ENCODE data around the gene ABTB1. TPM values are rescaled to one million over a fixed set of nuclear protein-coding genes. Genes with fewer than 3 reads are reported as not detected.
A peak's percentile ranks its signal among the peaks of the same experiment; 100 is the strongest.

The ABTB1 gene
- 7.7 and 16.8 TPM in 2 replicates for total RNA-seq (2011; cell fraction: chromatin; rRNA removed; ENCODE audit: low replicate concordance)
- total RNA-seq (2011; cell fraction: nucleolus; rRNA removed) = 13.7 and 16.5 TPM in 2 replicates
- total RNA-seq (2011; cell fraction: nucleoplasm; rRNA removed) = 6.9 and 9.3 TPM in 2 replicates
- 0.68 and 1.0 TPM in 2 replicates for total RNA-seq (2014; rRNA removed)
- total RNA-seq (2014; rRNA removed; fragmentation: Illumina TruSeq; extraction: Trizol) = 0.25 and 0.26 TPM in 2 replicates
- total RNA-seq (2015; rRNA removed; fragmentation: Illumina TruSeq; extraction: Trizol) = 0.29 and 0.30 TPM in 2 replicates
- total RNA-seq (2021) = 1.6 and 1.9 TPM in 2 replicates
- polyA plus RNA-seq (2011; rRNA removed) = 1.2 and 1.7 TPM in 2 replicates
- 1.3 and 2.5 TPM in 2 replicates for polyA plus RNA-seq (2011; cell fraction: cytosol; rRNA removed)
- 14.3 and 22.2 TPM in 2 replicates for polyA plus RNA-seq (2011; cell fraction: nucleus; rRNA removed)
- 1.7 and 6.1 TPM in 2 replicates for polyA plus RNA-seq (2012)
- 0.42 and 1.1 TPM in 2 replicates for polyA plus RNA-seq (2014; fragmentation: Illumina TruSeq; extraction: Trizol)
- under 1 TPM in 1 of 2 experiments, not detected in 1; 0.04 TPM for polyA plus RNA-seq (2014; fragmentation: Nextera tagmentation; extraction: Ambion mirVana)
- polyA plus RNA-seq (2014; rRNA removed) = 1.4 and 2.3 TPM in 2 replicates
- polyA minus RNA-seq (2011; rRNA and poly(A)+ RNA removed) = 0.60 and 0.95 TPM in 2 replicates
- polyA minus RNA-seq (2011; cell fraction: cytosol; rRNA and poly(A)+ RNA removed) = 1.0 and 2.4 TPM in 2 replicates
- polyA minus RNA-seq (2011; cell fraction: nucleus; rRNA and poly(A)+ RNA removed) = 4.1 and 5.9 TPM in 2 replicates
- Bru-seq, nascent RNA = percentile 30 among the genes with signal in this experiment
- BruChase-seq, experiment 1, labeled RNA remaining after a 2-hour chase = percentile 28 among the genes with signal in this experiment
- percentile 21 among the genes with signal in this experiment for BruChase-seq, experiment 2, labeled RNA remaining after a 6-hour chase
- long read RNA-seq, experiment 1, partial matches to known transcripts = 0 of 2 reads
- long read RNA-seq, experiment 1, other reads (novel, unspliced or antisense) = 2 of 2 reads
- long read RNA-seq, experiment 2 = 0 reads
- long read RNA-seq, experiment 3, partial matches to known transcripts = 0 of 1 reads
- long read RNA-seq, experiment 3, other reads (novel, unspliced or antisense) = 0 of 1 reads

DNA sequence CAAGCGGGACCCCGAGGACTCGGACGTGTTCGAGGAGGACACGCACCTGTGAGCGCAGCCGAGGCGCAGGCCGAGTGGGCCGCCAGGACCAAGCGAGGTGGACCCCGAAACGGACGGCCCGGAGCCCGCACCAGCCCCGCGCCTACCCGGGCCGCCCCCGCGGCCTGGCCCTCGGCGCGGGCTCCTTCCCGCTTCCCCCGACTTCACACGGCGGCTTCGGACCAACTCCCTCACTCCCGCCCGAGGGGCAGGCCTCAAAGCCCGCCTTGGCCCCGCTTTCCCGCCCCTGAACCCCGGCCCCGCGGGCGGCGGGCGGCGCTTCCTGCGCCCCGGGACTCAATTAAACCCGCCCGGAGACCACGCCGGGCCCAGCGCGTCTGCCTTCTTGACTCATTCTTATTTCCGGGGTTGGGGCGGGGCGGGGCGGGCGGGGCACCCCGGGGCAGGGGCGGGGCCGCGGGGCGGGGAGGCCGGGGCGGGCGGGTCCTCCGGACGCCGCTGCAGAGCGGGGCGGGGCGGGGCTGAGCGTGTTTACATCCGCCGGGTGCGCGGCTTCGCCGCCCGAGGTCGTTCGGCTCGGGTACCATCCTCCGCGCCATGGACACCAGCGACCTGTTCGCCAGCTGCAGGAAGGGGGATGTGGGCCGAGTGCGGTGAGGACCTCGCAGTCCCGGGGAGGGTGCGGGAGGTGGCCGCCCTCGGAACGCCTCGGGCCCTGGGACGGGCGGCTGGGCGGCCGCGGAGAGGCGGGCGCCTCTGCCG is at the start of gene ABTB1:
ABTB1 (plus strand) TSS at position 524 of the 762 bp plus-strand sequence; CDS start at position 598, 74 bp downstream.
- FAIRE-seq = no peak
- H3K79me2 ChIP-seq (ENCODE audit: control insufficient read depth, insufficient read depth, low read length) = no peaks in the 10 kb centered on the region
- 0% methylated on average over 2 of the region's 102 CpGs for WGBS (ENCODE audit: insufficient coverage, low coverage, missing lambda C conversion rate)
- H4K20me1 ChIP-seq (replicated peaks; ENCODE audit: control insufficient read depth, insufficient read depth, low read length) = 0 out of 2 replicates have a peak, but pooled peaks cover 4% of the 10 kb centered on the region
- H3K9me3 ChIP-seq (replicated peaks; ENCODE audit: control insufficient read depth, insufficient read depth, low read depth, low read length) = no peaks in the 10 kb centered on the region
- ChIA-PET CTCF (ENCODE audit: low intra/inter-chr PET ratio) (no interaction called here), POLR2A (interaction anchor here (0.6 to 1.0 kb wide), 2 partner anchors 11 to 144 kb away, joined by 3 read pairs; no protein-coding TSS in a partner anchor)
- H3K27ac ChIP-seq (ENCODE audit: extremely low read depth, low read depth, low read length) = peak within 1 kb of the TSS; percentile 83
- DNase-seq (ENCODE audit: extremely low read depth in 1 of 4, low spot score in 3 of 4) = peak; percentile 79 to 91 (median 90)
- peak within 1 kb of the TSS; percentile 69 for H3K4me3 ChIP-seq
- ATAC-seq = peak; percentile 91
- H2AFZ ChIP-seq (ENCODE audit: low read depth, low read length) = peak within 1 kb of the TSS; percentile 68; the same call in 1 of the 2 replicates
- H3K4me1 ChIP-seq (replicated peaks in 1 of 2; ENCODE audit: control insufficient read depth in 2 of 2, insufficient read depth in 2 of 2, low read length in 2 of 2) = peaks cover 0 to 39% of the 10 kb centered on the region in 2 experiments; a peak in 2 of 5 replicates
- peaks cover 2% of the 10 kb centered on the region; the same call in 1 of the 3 replicates for H3K36me3 ChIP-seq (ENCODE audit: control insufficient read depth, insufficient read depth, low read length)
- H3K9me1 ChIP-seq (ENCODE audit: control insufficient read depth, insufficient read depth, low read length) = no peaks in the 10 kb centered on the region
- peak within 1 kb of the TSS; percentile 82 to 97 for H3K9ac ChIP-seq (ENCODE audit: insufficient read depth in 1 of 2, low read depth in 2 of 2, low read length in 2 of 2)
- H3K27me3 ChIP-seq (ENCODE audit: control insufficient read depth in 2 of 2, insufficient read depth in 2 of 2, low read length in 2 of 2) = no peaks in the 10 kb centered on the region
- intact Hi-C loops (cut with micrococcal nuclease) (no loop called here), in situ Hi-C loops (cut with MboI) (no loop called here)
- H3K4me2 ChIP-seq (ENCODE audit: insufficient read depth, low read length) = peak within 1 kb of the TSS; percentile 73
- TSS peak; percentile 95 for BruUV-seq (replicated peaks)
- no peak for TF ChIP-seq DPF2 (IDR thresholded peaks at IDR 0.05)
- TF ChIP-seq ARID1B (IDR thresholded peaks at IDR 0.05) = no peak
- peak; percentile 85 for TF ChIP-seq PHF8 (IDR thresholded peaks at IDR 0.05; ENCODE audit: borderline replicate concordance, low read length)
- TF ChIP-seq TAF9B (IDR thresholded peaks at IDR 0.05; ENCODE audit: partially characterized antibody) = no peak
- 0 out of 2 replicates have a peak, but pooled peaks have one; percentile 51 for TF ChIP-seq CXXC5 (CRISPR knock-in tag; IDR thresholded peaks at IDR 0.05)
- TF ChIP-seq KDM5B (IDR thresholded peaks at IDR 0.05; ENCODE audit: insufficient replicate concordance, low read depth, low read length) = peak; percentile 56
- peak; percentile 81 for TF ChIP-seq POLR2H (tag; IDR thresholded peaks at IDR 0.05; ENCODE audit: low read depth)
- peak; percentile 54; the same call in 1 of the 2 replicates for TF ChIP-seq PML (IDR thresholded peaks at IDR 0.05; ENCODE audit: low read length)
- no peak for TF ChIP-seq CBX1 (IDR thresholded peaks at IDR 0.05; ENCODE audit: low read depth)
- no peak for TF ChIP-seq MCM7 (IDR thresholded peaks at IDR 0.05)
- TF ChIP-seq, protein P1, sequence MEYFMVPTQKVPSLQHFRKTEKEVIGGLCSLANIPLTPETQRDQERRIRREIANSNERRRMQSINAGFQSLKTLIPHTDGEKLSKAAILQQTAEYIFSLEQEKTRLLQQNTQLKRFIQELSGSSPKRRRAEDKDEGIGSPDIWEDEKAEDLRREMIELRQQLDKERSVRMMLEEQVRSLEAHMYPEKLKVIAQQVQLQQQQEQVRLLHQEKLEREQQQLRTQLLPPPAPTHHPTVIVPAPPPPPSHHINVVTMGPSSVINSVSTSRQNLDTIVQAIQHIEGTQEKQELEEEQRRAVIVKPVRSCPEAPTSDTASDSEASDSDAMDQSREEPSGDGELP (CRISPR knock-in tag; IDR thresholded peaks at IDR 0.05; ENCODE audit: borderline replicate concordance) = peak; percentile 44; the same call in 1 of the 2 replicates
- peak; percentile 82 for TF ChIP-seq TAF1 (IDR thresholded peaks at IDR 0.05; ENCODE audit: control insufficient read depth, extremely low read depth, insufficient read depth, low read length, severe bottlenecking)
- TF ChIP-seq POLR2AphosphoS5 (IDR thresholded peaks at IDR 0.05; ENCODE audit: control insufficient read depth, insufficient read depth, low read depth, low read length) = peak; percentile 87
- no peak for TF ChIP-seq ZNF586 (CRISPR knock-in tag; conservative IDR thresholded peaks at IDR 0.05)
- peak; percentile 77 to 81 for TF ChIP-seq FOXK2 (conservative IDR thresholded peaks at IDR 0.05 in 1 of 2, IDR thresholded peaks at IDR 0.05 in 1 of 2; ENCODE audit: low read depth in 2 of 2)

All from K562 (cell line).